ENCODE measurements around the gene POLR2L. TPM values are rescaled to one million over a fixed set of nuclear protein-coding genes. Genes with fewer than 3 reads are reported as not detected.
A peak's percentile ranks its signal among the peaks of the same experiment; 100 is the strongest.

Gene POLR2L
- polyA plus RNA-seq, 1 of the 3 experiments (the other 2 are of a cell fraction), result 540 TPM

DNA sequence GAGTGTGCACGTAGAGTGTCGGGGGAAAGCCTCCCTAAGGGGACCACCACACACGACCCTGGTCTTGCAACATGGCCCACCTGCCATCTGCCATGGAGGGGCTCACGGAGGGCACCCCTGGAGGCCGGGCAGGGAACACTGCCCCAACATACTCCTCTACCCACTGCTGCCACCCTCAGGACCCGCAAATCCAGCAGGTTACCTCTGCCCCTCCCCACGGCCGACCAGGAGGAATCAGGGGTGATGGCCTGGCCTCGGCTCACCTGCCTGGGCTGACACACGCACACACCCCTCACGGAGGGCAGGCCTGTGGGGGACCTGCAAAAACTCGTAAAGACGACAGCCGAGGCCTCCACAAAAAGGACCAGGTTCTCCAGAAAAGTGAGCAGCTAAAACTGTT is 38.1 kb upstream of the POLR2L start:
- H3K9ac ChIP-seq, result no peak overlapping the region
- no peaks in the 10 kb centered on the region for H3K79me2 ChIP-seq (ENCODE audit: insufficient read depth)
- DNase-seq, result no peak
- peaks cover 3% of the 10 kb centered on the region for H3F3A ChIP-seq (replicated peaks; ENCODE audit: insufficient read depth)
- peaks cover 0 to 2% of the 10 kb centered on the region in 2 experiments; a peak in 1 of 4 replicates for H3K4me1 ChIP-seq (ENCODE audit: control insufficient read depth in 1 of 2, insufficient read depth in 2 of 2, low read depth in 1 of 2, low read length in 1 of 2)
- no peaks in the 10 kb centered on the region for H3K27me3 ChIP-seq (ENCODE audit: insufficient read depth)
- ChIA-PET CTCF (no interaction called here), POLR2A (no interaction called here)
- peaks cover 0 to 6% of the 10 kb centered on the region in 2 experiments for H3K36me3 ChIP-seq (replicated peaks in 1 of 2; ENCODE audit: control insufficient read depth in 1 of 2, insufficient read depth in 2 of 2, low read length in 1 of 2)
- no peak overlapping the region for H3K4me2 ChIP-seq
- H3K9me2 ChIP-seq, result no peaks in the 10 kb centered on the region
- TF ChIP-seq TAF1 (IDR thresholded peaks at IDR 0.05; ENCODE audit: borderline replicate concordance, low read depth, low read length), result no peak
- no peak for TF ChIP-seq RCOR1 (IDR thresholded peaks at IDR 0.05; ENCODE audit: low read length)
- no peak for TF ChIP-seq ZBTB33 (IDR thresholded peaks at IDR 0.05; ENCODE audit: borderline replicate concordance, low read depth)
- TF ChIP-seq GATA2 (CRISPR knock-in tag; IDR thresholded peaks at IDR 0.05), result no peak
- TF ChIP-seq MAX (IDR thresholded peaks at IDR 0.05; ENCODE audit: low read depth), result no peak
- TF ChIP-seq FOXM1 (IDR thresholded peaks at IDR 0.05; ENCODE audit: low read depth), result no peak
- no peak for TF ChIP-seq SMC3 (IDR thresholded peaks at IDR 0.05; ENCODE audit: low read depth, low read length)
- TF ChIP-seq CHD2 (IDR thresholded peaks at IDR 0.05; ENCODE audit: low read length, partially characterized antibody), result no peak
- TF ChIP-seq NRF1 (IDR thresholded peaks at IDR 0.05; ENCODE audit: low read depth, low read length), result no peak
- H3K27ac ChIP-seq (ENCODE audit: low read depth in 2 of 2, low read length in 1 of 2), result no peak overlapping the region
- H3K9me3 ChIP-seq, result no peaks in the 10 kb centered on the region
- no peak overlapping the region for H3K4me3 ChIP-seq (ENCODE audit: low read depth in 2 of 2, low read length in 1 of 2)
- no peaks in the 10 kb centered on the region for H4K20me1 ChIP-seq (ENCODE audit: insufficient read depth)
- WGBS (ENCODE audit: low lambda C conversion rate), result 85% methylated on average over 10 of the region's 14 CpGs
- H2AFZ ChIP-seq (ENCODE audit: low read depth), result no peak overlapping the region

- no peaks in the 10 kb centered on the region for H4K20me1 ChIP-seq (ENCODE audit: insufficient read depth)
- WGBS (ENCODE audit: low lambda C conversion rate), result 94% methylated on average over 11 of the region's 11 CpGs
- CTCF ChIA-PET, result interaction anchor here (0.6 to 1.2 kb wide), 2 partner anchors 17 to 174 kb away, joined by 3 read pairs; no protein-coding TSS in a partner anchor
- H3F3A ChIP-seq (replicated peaks; ENCODE audit: insufficient read depth), result peaks cover 3% of the 10 kb centered on the region
- H3K9ac ChIP-seq, result no peak overlapping the region
- peaks cover 0 to 2% of the 10 kb centered on the region in 2 experiments; a peak in 1 of 4 replicates for H3K4me1 ChIP-seq (ENCODE audit: control insufficient read depth in 1 of 2, insufficient read depth in 2 of 2, low read depth in 1 of 2, low read length in 1 of 2)
- no peak overlapping the region for H3K4me3 ChIP-seq (ENCODE audit: low read depth in 2 of 2, low read length in 1 of 2)
- H3K4me2 ChIP-seq, result no peak overlapping the region
- H3K36me3 ChIP-seq (replicated peaks in 1 of 2; ENCODE audit: control insufficient read depth in 1 of 2, insufficient read depth in 2 of 2, low read length in 1 of 2), result peaks cover 0 to 6% of the 10 kb centered on the region in 2 experiments
- TF ChIP-seq MAX (IDR thresholded peaks at IDR 0.05; ENCODE audit: low read depth) (no peak), RFX5 (IDR thresholded peaks at IDR 0.05; ENCODE audit: low read length) (no peak), MEF2A (IDR thresholded peaks at IDR 0.05; ENCODE audit: borderline replicate concordance, low read depth) (no peak)
- POLR2A ChIA-PET, result interaction anchor here (1.1 to 1.5 kb wide), 2 partner anchors 14 to 18 kb away, joined by 3 to 4 read pairs; no protein-coding TSS in a partner anchor
- no peak overlapping the region for H2AFZ ChIP-seq (ENCODE audit: low read depth)
- H3K27ac ChIP-seq (ENCODE audit: low read depth in 2 of 2, low read length in 1 of 2), result no peak overlapping the region
- H3K9me3 ChIP-seq, result no peaks in the 10 kb centered on the region
- no peaks in the 10 kb centered on the region for H3K9me2 ChIP-seq
- no peaks in the 10 kb centered on the region for H3K27me3 ChIP-seq (ENCODE audit: insufficient read depth)
- H3K79me2 ChIP-seq (ENCODE audit: insufficient read depth), result no peaks in the 10 kb centered on the region
- DNase-seq, result peak; percentile 71
Observed at GRCh38 chr11:877565-877964, 35.2 kb upstream of the POLR2L start.

All from SK-N-SH (cell line).